GM19455 (cell line): ENCODE measurements around the gene PRM2.
"Not testable (repeated sequence)": the region's sequence is repeated elsewhere in the genome, so short reads cannot be mapped to it uniquely, and the experiment has no call there.

Experiments
- ATAC-seq: cut with Tn5 transposase; IDR thresholded peaks from one replicate; pipeline ENCODE4 v1.9.1; 2021; ENCODE audit not compliant: unreplicated experiment

Gene PRM2

DNA sequence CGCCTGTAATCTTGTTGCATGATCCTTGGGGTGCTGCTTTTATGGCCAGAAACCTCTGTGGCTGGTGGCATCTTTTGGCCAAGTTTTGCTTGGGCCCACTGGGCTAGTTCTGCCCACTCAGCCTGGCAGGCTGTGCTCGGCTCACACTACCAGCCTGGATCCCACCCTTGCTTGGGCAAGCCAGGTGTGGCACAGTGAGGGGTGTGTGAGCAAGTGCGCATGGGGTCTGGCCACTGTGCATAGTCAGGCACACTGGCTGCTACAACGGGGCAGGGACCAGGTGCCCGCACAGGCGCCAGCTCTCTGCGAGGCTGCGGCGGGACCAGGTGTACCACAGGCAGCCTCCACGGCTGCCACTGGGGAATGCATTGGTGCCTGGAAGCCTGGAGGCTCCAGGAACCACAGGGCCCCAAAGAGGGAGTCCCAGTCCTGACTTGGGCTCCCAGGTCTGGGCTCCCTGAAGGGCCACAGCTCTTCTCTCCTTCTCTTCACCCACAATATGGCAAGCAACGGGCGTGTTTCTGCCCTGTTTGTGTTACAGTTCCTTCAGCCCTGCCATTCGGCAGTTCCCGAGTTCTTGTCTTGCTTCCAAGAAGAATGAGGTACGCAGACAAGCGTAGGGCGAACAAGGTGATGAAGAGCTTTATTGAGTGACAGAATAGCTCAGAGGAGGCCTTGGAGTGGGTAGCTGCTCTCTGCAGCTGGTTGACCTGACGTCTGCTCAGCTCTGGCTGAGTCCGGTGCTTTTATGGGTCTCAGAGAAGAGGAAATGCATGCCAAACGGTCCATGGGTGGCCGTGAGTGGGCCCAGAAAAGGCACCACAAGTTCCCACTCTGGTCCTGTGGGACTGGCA is 31.6 kb upstream of the PRM2 start:
- no peak for ATAC-seq

DNA sequence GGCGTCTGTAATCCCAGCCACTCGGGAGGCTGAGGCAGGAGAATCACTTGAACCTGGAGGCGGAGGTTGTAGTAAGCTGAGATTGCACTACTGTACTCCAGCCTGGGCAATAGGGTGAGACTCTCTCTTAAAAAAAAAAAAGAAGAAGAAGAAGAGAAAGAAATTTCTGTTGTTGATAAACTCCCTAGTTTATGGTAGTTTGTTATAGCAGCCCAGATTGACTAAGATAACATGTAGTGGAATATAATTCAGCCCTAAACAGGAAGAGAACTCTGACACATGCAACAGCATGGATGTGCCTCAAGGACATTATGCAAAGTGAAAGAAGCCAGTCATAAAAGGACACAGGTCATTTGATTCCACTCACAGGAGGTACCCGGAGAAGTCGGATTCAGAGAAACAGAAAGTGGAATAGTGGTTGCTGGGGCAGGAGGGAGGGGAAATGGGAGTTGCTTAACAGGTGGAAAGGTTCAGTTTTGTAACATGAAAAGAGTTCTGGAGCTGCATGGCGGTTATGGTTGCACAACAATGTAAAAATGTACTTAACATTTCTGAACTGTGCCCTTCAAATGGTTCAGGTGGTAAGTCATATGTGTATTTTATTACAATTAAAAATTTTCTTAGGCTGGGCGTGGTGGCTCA is 30.8 kb upstream of the PRM2 start:
- no peak for ATAC-seq

DNA sequence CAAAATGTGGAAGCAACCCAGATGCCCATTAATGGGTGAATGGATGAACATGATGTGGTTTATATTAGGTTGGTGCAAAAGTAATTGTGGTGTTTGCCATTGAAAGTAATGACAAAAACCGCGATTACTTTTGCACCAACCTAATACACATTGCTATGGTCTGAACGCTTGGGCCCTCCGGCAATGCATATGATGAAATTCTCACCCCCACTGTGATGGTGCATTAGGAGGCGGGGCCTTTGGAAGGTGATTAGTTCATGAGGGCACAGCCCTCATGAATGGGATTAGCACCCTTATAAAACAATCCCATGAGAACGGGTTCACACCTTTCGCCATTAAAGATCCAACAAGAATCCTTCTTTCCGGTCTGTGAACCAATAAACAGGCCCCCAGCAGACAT is 30.1 kb upstream of the PRM2 start:
- no peak for ATAC-seq

DNA sequence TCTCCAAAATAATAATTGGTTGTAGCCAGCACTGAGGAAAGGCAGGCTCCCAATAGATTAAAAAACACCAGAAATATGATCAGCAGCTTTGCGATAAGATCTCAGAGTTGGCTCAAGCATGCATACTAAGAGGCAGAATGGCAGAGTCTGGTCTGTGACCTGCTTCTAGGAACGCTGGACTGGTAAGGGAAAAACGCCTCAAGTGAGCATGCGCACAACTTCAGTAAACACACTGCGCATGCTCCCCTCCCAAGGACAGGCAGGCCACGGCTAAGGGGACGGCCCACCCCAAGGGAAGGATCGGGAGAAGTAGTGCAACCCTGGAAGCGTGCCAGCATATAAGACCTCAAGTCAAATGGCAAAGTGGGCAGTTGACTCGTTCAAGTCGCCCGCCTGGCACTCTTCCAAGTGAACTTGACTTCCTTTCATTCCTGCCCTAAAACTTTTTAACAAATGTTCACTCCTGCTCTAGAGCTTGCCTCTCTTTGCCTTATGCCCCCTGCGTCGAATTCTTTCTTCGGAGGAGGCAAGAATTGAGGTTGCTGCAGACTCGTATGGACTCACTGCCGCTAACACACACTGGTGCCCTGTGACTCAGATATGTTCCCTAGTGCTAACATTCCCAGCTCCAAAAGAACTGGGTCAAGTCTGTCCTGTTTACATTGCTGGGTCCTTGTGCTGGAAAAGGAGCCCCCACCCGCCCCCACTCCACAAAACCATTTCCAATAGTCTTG is 27.3 kb upstream of the PRM2 start:
- ATAC-seq, result no peak

DNA sequence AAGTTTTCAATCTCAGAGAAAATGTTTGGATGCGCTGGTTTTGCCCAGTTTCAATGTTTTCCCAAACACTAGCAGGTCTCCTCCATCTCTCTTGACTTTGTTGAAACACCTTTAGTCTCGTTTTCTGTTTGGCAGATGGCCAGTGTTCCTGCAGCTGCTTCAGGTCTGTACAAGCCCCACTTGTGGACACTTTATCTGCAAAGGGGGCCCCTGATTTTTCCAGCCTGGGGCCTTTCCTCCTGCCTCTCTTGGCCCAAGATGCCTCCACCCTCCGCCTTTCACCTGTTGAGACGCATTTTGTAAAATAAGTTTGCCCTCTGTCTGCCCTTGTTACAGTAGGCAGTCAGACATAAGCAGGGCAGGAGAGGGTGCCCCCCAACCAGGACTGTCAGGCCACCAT is 26.7 kb upstream of the PRM2 start:
- no peak for ATAC-seq

DNA sequence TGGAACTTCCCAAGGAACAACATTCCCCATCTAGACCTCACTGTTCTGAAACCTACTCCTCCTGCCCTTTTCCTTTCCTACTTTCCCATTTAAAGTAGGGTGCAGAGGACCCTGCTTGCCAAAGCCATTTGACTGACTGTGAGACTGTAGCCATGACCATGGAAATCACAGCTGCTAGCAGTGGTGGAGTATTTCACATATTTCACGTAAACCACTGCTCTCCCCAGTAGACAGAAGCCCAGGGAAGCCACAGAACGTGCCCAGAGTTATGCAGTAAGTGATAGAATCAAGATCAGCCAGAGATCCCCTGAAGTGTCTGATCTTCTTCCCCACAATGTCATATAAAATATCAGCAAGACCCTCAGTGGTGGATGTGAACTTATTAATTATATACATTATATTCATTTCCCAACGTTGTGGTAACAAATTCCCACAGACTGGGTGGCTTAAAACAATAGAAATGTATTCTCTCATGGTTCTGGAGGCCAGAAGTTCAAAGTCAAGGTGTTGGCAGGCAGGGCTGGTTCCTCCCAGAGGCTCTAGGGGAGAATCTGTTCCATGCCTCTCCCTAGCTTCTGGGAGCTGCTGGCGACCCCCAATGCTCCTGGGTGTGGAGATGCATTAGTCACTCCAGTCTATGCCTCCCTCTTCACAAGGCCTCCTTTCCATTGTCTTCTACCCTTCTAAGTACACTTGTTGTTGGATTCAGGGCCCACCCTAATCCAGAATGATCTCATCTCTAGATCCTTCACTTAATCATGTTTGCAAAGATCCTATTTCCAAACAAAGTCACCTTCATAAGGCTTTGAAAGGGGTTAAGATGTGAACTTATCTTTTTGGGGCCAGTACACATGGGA is 25.6 kb upstream of the PRM2 start:
- no peak for ATAC-seq

DNA sequence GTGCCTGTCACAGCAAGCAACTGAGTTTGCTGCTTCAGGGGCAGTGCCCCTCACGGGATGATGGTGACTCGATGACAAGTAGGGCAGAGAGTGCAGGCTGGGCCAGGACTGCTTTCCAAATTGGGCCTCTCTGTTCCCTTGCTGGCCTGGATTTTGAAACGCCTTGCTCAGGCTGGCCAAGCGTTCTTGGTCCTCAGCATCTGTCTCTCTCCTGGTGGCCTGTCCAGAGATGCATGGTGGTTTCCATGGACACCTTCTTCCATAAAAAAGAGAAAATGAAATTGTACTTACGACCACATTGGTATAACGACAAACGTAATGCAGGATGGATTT is 24.2 kb upstream of the PRM2 start:
- ATAC-seq, result no peak

DNA sequence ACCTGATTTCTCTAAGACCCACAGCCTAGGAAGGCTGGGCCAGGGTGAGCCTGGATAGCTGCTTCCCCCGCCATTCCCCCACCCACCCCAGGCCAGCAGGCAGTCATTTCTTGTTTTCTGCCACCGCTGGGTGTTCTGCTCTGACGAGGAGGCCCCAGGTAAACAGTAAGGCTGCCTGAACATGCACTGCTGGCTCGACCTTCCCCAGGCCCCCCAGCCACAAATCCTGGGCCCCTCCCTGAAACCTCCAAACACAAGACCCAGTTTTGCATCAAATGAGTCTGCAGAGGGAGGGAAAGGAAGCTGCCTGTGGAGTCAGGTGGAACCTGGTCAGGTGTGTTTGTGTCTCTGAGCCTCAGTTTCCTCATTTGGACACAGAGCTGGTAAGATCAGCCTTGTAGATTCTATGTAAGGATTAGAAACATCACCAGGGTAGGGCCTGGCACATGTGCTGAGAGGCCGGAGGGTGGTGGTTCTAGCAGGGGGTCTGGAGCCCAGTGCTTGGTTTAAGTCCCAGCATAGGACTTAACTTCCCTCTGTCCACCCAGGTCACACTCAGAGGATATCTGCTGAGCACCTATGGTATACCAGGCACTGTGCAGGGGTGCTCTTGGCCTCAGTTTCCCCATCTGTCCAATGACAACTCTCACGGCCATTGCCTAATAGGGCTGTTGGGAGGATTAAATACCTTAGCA is 23.7 kb upstream of the PRM2 start:
- no peak for ATAC-seq

DNA sequence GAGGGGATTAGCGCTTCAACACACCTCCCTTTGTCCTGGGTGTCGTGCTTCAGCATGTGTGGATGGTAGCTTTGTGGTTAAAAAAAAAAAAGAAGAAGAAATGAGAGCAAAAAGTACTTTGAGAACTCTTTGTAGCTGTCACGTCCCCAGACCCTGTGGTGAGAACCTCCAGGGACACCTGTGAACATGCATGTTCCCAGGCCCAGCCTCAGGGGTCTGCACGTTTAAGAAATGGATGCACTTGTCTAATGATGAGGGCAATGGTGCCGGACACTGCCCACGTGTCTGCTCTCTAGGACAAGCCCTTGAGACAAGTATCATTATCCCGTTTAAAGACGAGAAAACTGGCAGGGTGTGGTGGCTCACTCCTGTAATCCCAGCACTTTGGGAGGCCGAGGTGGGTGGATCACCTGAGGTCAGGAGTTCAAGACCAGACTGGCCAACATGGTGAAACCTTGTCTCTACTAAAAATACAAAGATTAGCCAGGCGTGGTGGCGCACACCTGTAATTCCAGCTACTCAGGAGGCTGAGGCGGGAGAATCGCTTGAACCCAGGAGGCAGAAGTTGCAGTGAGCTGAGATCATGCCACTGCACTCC is 22.8 kb upstream of the PRM2 start:
- not testable (repeated sequence) for ATAC-seq

DNA sequence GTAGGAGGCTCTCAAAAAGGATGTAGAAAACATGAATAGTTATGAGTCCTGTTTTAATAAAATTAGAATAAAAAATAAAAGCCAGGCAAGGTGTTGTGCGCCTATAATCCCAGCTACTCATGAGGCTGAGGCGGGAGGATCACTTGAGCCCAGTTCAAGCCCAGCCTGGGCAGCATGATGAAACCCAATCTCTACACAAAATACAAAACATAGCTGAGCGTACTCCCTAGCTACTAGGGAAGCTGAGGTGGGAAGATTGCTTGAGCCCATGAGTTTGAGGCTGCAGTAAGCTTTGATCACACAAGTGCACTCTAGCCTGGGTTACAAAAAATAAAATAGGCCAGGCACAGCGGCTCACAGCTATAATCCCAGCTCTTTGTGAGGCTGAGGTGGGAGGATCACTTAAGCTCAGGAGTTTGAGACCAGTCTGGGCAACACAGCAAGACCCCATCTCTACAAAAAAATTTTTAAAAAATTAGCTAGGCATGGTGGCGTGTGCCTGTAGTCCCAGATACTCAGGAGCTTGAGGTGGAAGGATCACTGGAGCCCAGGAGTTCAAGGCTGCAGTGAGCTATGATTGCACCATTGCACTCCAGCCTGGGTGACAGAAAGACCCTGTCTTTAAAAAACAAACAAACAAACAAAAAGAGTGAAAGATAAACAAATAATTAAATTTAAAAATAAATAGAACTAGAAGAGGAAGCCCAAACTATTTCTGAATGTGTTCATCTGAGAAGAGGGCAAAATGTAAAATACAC is 22.0 kb upstream of the PRM2 start:
- ATAC-seq, result no peak

DNA sequence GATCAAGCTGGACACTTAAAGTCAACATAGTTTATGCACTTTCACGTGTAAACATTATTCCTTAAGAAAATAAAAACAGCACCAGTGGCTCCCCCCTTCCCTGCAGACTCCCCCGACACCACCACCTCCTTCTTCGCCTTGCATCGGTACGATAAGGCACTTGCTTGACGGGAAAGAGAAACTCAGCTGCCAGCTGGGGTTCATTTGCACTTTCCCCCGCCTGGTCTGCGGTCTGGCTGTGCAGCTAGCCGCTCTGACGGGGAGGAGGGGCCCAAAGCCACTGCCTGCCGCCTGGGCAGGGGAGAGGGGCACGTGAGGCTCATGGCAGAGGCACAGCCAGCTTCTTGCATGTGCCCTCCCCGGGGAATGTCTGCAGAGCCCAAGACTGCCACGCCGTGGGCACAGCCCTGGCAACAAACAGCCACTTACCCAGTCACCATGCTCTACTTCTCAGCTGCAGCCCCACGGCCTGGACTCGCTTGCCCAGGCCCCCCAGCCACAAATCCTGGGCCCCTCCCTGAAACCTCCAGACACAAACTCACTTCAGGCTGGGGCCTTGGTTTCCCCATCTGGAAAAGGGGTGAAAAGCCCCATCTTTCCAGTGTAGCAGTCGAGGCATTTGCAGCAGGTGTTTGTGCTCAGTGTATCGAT is 21.3 kb upstream of the PRM2 start:
- peak; percentile 76 for ATAC-seq

DNA sequence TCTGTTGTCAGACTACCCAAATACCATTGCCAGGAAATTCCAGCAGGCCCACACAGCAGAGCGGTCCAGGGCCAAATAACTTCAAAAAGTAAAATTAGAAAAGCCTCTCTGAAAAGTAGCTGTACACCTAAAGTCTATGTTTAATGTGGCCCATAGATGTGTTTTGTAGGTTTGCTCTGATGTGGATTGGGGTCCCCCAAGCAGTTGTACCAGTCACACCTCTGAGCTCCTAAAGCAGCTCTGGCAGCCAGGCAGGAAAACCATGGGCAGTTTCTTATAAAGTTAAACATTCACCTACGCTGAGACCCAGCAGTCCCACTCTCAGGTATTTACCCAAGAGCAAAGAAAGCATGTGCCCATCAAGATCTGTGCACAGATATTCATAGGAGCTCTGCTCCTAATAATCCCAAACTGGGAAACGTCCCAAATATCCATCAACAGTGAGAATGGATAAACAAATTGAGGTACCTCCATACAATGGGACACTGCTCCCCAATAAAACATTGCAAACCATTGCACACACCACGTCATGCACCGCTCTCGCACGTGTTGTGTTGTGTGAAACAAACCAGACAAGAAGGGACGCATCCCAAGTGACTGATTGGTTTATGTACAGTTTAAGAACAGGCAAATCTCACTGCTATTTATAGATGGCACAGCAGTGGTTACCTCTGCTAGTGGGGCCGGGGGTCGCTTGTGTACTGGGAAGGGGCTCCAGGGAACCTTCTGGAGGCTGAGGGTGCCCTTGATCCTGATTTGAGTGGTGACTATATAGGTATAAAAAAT is 20.6 kb upstream of the PRM2 start:
- peak; percentile 25 for ATAC-seq

DNA sequence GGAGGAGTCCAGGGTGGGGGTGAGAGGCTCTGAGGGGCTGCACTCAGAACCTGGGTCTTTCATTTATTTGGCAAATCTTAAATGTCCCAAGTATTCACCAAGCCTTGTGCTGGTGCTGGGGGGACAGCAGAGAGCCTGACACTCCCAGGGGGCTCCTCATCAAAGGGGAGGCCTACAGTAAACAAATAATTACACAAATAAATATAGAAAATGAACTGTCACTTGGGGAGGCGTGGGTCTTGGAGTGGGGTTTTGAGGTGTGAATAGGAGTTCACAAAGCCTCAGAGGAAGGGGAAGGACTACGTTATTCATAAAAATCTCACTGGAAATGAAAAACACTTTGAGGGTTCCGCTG is 20.0 kb upstream of the PRM2 start:
- ATAC-seq, result no peak

DNA sequence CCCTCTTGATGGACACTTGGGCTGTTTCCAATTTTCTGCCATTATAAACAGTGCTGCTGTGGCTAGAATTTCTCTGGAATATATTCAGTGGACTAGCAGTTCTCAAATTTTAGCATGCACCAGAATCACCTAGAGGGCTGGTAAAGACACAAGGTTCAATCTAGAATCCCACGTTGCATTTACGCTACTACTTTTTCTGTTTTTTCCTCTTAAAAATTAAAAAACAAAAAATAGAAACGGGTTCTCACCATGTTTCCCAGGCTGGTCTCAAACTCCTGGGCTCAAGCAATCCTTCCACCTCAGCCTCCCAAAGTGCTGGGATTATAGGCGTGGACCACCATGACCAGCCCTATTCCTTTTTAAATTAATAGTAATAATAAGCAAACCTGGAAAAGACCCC is 19.4 kb upstream of the PRM2 start:
- no peak for ATAC-seq

DNA sequence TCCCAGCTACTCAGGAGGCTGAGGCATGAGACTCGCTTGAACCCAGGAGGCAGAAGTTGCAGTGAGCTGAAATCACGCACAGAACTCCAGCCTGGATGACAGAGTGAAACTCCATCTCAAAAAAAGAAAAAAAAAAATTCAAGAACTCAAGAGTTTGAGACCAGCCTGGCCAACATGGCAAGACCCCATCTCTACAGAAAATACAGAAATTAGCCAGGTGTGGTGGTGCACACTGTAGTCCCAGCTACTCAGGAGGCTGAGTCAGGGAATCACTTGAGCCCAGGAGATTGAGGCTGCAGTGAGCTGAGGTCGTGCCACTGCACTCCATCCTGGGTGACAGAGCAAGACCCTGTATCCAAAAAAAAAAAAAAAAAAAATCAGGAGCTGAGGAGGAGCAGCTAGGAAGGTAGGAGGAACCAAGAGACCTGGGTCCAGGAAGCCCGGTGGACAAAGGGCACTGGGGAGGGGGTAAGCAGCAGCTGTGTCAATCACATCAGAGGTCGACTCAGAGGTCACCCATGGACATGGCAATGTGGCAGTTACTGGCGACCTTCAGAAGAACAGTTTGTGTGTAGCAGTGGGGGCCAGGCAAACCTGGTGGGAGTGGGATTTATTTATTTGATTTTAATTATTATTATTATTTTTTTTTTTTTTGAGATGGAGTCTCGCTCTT is 15.9 kb upstream of the PRM2 start:
- ATAC-seq, result no peak

DNA sequence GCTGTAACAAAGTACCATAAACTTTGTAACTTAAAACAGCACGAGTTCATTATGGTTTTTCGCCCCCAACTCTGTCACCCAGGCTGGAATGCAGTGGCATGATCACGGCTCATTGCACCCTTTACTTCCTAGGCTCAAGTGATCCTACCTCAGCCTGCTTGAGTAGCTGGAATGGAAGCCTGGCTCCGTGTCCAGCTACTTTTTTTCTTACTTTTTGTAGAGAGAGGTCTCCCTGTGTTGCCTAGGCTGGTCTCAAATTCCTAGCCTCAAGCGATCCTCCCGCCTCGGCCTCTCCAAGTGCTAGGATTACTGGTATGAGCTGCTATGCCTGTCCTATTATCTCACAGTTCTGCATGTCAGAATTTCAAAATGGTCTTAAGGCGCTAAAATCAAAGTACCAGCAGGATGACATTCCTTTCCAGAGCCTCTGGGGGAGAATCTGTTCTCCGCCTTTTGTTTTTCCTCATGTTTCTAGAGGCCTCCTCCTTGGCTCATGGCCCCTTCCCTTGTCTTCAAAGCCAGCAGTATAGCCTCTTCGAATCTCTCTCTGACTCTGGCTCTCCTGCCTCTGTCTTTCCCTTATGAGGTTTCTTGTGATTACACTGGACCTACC is 14.9 kb upstream of the PRM2 start:
- no peak for ATAC-seq
